GM12878 (cell line): ENCODE measurements around the gene IGFL3. TPM values are rescaled to one million over a fixed set of nuclear protein-coding genes. Genes with fewer than 3 reads are reported as not detected.

Experiments used
- ATAC-seq: fragments of 200-7000 bp; cut with Tn5 transposase; 3 replicates; pipeline ENCODE4 v1.9.1; 2020; ENCODE audit warnings: mild to moderate bottlenecking, moderate library complexity
- BruUV-seq: library from RNA; stranded (reverse); fragments of 400-500 nt; replicated peaks from 2 replicates; lab custom pipeline; 2021; lab: Mats Ljungman, UMichigan
- CTCF ChIA-PET: fragments of 300-600 bp; sonication (Branson Sonifier 250); formaldehyde crosslinking; extraction: SDS; loops from one replicate; lab custom pipeline; 2021; ENCODE audit warnings: inconsistent platforms; lab: Yijun Ruan, JAX
- POLR2A ChIA-PET: fragments of 350-600 bp; formaldehyde crosslinking; extraction: SDS; loops from one replicate; lab custom pipeline; 2021; ENCODE audit warnings: inconsistent platforms; lab: Charles Lee
- RAD21 ChIA-PET: fragments of 300-600 bp; sonication (Branson Sonifier 250); formaldehyde crosslinking; loops from one replicate; lab custom pipeline; 2023; ENCODE audit warnings: antibody characterized with exemption; ENCODE audit not compliant: unreplicated experiment; lab: Charles Lee
- SMC1A ChIA-PET: fragments of 300-600 bp; sonication (Branson Sonifier 250); formaldehyde crosslinking; loops from one replicate; lab custom pipeline; 2023; ENCODE audit not compliant: unreplicated experiment, uncharacterized antibody; lab: Charles Lee
- DNase-seq: peaks from one replicate; pipeline ENCODE4 v3.0.0-alpha.2; 2011; ENCODE audit warnings: low read depth, low spot score
- FAIRE-seq: peaks from 3 replicates; lab custom pipeline; 2011; peaks lifted over from hg19 to GRCh38; lab: Jason Lieb, UNC
- H2AFZ ChIP-seq: 2 replicates; pipeline ENCODE4 v1.6.0; 2011; ENCODE audit warnings: low read depth, low read length, control low read depth; ENCODE audit not compliant: control insufficient read depth
- H3K27ac ChIP-seq: 2 replicates; pipeline ENCODE4 v1.5.1; 2011; ENCODE audit warnings: control low read depth; ENCODE audit not compliant: control insufficient read depth, insufficient read depth
- H3K27me3 ChIP-seq, 2 experiments: replicated peaks in 1 of 2; 2 replicates each; pipeline versions ENCODE4 v1.6.0 to v1.6.1; 2011; ENCODE audit warnings: low read length in 1 of 2; ENCODE audit not compliant: control insufficient read depth in 2 of 2, insufficient read depth in 2 of 2
- H3K36me3 ChIP-seq, 2 experiments: 2 replicates each; pipeline ENCODE4 v1.5.1; 2011; ENCODE audit warnings: low read length in 1 of 2; ENCODE audit not compliant: control insufficient read depth in 2 of 2, insufficient read depth in 2 of 2
- H3K4me1 ChIP-seq: 2 replicates; pipeline ENCODE4 v1.6.1; 2011; ENCODE audit warnings: mild to moderate bottlenecking, low read length, moderate library complexity, mixed read lengths; ENCODE audit not compliant: control insufficient read depth, insufficient read depth
- H3K4me2 ChIP-seq: 2 replicates; pipeline ENCODE4 v1.6.0; 2011; ENCODE audit warnings: control low read depth; ENCODE audit not compliant: control insufficient read depth, insufficient read depth
- H3K4me3 ChIP-seq: fragments of 200-600 bp; sonication (generic); 2 replicates; pipeline ENCODE4 v1.5.1; 2016
- H3K79me2 ChIP-seq: 2 replicates; pipeline ENCODE4 v1.6.0; 2011; ENCODE audit warnings: low read length; ENCODE audit not compliant: control insufficient read depth, insufficient read depth
- H3K9ac ChIP-seq: 2 replicates; pipeline ENCODE4 v1.8.0; 2011; ENCODE audit warnings: low read length, control low read depth, mixed read lengths; ENCODE audit not compliant: control insufficient read depth, insufficient read depth
- H3K9me3 ChIP-seq: replicated peaks from 3 replicates; pipeline ENCODE4 v1.5.1; 2011; ENCODE audit warnings: mild to moderate bottlenecking, low read length; ENCODE audit not compliant: control insufficient read depth, insufficient read depth
- H4K20me1 ChIP-seq: 2 replicates; pipeline ENCODE4 v1.6.0; 2011; ENCODE audit not compliant: control insufficient read depth, insufficient read depth
- ETV6 ChIP-seq, 2 experiments: fragments of 450-650 bp in 1 of 2; IDR thresholded peaks in 1 of 2; conservative IDR thresholded peaks in 1 of 2; 2 replicates each; pipeline ENCODE4 v1.6.1; 2014; ENCODE audit warnings: antibody characterized with exemption in 1 of 2, borderline replicate concordance in 1 of 2, low read depth in 1 of 2, mild to moderate bottlenecking in 1 of 2, moderate library complexity in 1 of 2
- GABPA ChIP-seq: IDR thresholded peaks from 2 replicates; pipeline ENCODE4 v1.6.1; 2014; ENCODE audit warnings: antibody characterized with exemption, low read depth, mild to moderate bottlenecking, inconsistent platforms
- HCFC1 ChIP-seq: fragments of 150-350 bp; IDR thresholded peaks from 2 replicates; pipeline ENCODE4 v1.6.1; 2014; ENCODE audit warnings: low read length
- HDAC6 ChIP-seq: fragments of 200-600 bp; sonication (generic); IDR thresholded peaks from one replicate; pipeline ENCODE4 v1.8.0; 2017; ENCODE audit warnings: antibody characterized with exemption; ENCODE audit not compliant: unreplicated experiment
- NR2F1 ChIP-seq: fragments of 450-650 bp; conservative IDR thresholded peaks from 2 replicates; pipeline ENCODE4 v1.6.1; 2017; ENCODE audit warnings: mild to moderate bottlenecking
- PAX8 ChIP-seq: fragments of 450-650 bp; IDR thresholded peaks from 2 replicates; pipeline ENCODE4 v1.6.1; 2017; ENCODE audit warnings: mild to moderate bottlenecking, moderate library complexity
- SRF ChIP-seq, 2 experiments: IDR thresholded peaks; 2 replicates each; pipeline ENCODE4 v1.6.1; 2011; ENCODE audit warnings: low read depth in 2 of 2, low read length in 2 of 2, mild to moderate bottlenecking in 1 of 2, moderate library complexity in 1 of 2
- STAT1 ChIP-seq: fragments of 450-650 bp; conservative IDR thresholded peaks from 2 replicates; pipeline ENCODE4 v1.6.1; 2014; ENCODE audit warnings: antibody characterized with exemption, mild to moderate bottlenecking
- ZNF207 ChIP-seq: fragments of 450-650 bp; IDR thresholded peaks from 2 replicates; pipeline ENCODE4 v1.6.1; 2014; ENCODE audit warnings: antibody characterized with exemption, mild to moderate bottlenecking, borderline replicate concordance
- WGBS: methylation state at CpG from one replicate; pipeline ENCODE4 v1.1.6; 2016; ENCODE audit warnings: low lambda C conversion rate; ENCODE audit not compliant: insufficient replicate concordance, insufficient coverage; ENCODE audit errors: missing lambda C conversion rate; 5-methylcytosine and 5-hydroxymethylcytosine counted together
- in situ Hi-C: fragments of 300-500 bp; cut with MboI; formaldehyde crosslinking; loops from 9 replicates; pipeline ENCODE4 v1.14.3; 2018; ENCODE audit warnings: mixed read lengths
- intact Hi-C: fragments of 100-400 bp; cut with micrococcal nuclease; formaldehyde crosslinking; loops from one replicate; pipeline ENCODE4 v1.14.2; 2022; ENCODE audit not compliant: unreplicated experiment
- polyA plus RNA-seq, 11 experiments: library from polyadenylated mRNA; depleted of rRNA in 4 of 11; unstranded in 6 of 11; stranded (reverse) in 5 of 11; fragments of >200 nt; fragmentation: Nextera tagmentation in 4 of 11; fragmentation: Illumina TruSeq in 1 of 11; extraction: Ambion mirVana in 4 of 11; extraction: Trizol in 1 of 11; gene quantifications; 1 replicate in 1 of 11; 2 replicates in 10 of 11; pipeline versions ENCODE4 v1.2.1 to v1.2.3, GENCODE V29; 2011 to 2016; ENCODE audit warnings: inconsistent platforms in 2 of 11, missing spikeins in 2 of 11, low read depth in 1 of 11
- total RNA-seq, 4 experiments: library from RNA; depleted of rRNA in 3 of 4; stranded (reverse); fragments of >200 nt in 3 of 4; fragmentation: Illumina TruSeq in 1 of 4; extraction: Trizol in 1 of 4; gene quantifications; 2 replicates each; pipeline versions ENCODE4 v1.2.1 to v1.2.3, GENCODE V29; 2013 to 2021

IGFL3 gene
- total and polyA plus RNA-seq, 10 of the 15 experiments (the other 5 are each of a cell fraction or from before 2014, with no cell fraction given): not detected

- POLR2A ChIA-PET: no interaction called here
- H3K4me2 ChIP-seq: no peak overlapping the region
- H3K27ac ChIP-seq: no peak overlapping the region
- SMC1A ChIA-PET: no interaction called here
- peaks cover 0 to 3% of the 10 kb centered on the region in 2 experiments; a peak in 2 of 4 replicates for H3K27me3 ChIP-seq
- intact Hi-C loops (no loop called here), in situ Hi-C loops (no loop called here)
- no peaks in the 10 kb centered on the region for H3K4me1 ChIP-seq
- TF ChIP-seq STAT1 (no peak), GABPA (no peak), SRF (IDR thresholded peaks at IDR 0.05; ENCODE audit: low read depth in 2 of 2, low read length in 2 of 2) (no peak)
- no peaks in the 10 kb centered on the region for H4K20me1 ChIP-seq
- no peak overlapping the region for H2AFZ ChIP-seq
- no peaks in the 10 kb centered on the region for H3K36me3 ChIP-seq
- FAIRE-seq: no peak
- 4% methylated on average over 1 of the region's 1 CpG for WGBS
- CTCF ChIA-PET: interaction anchor here (0.9 kb wide), 1 partner anchor 102 kb away, joined by 3 read pairs; no protein-coding TSS in a partner anchor
- DNase-seq: no peak
- RAD21 ChIA-PET: no interaction called here
- BruUV-seq: no TSS peak
- no peaks in the 10 kb centered on the region for H3K79me2 ChIP-seq
- no peak overlapping the region for H3K4me3 ChIP-seq
- no peak overlapping the region for H3K9ac ChIP-seq
- no peak for ATAC-seq
- H3K9me3 ChIP-seq: peaks cover 3% of the 10 kb centered on the region; the same call in 1 of the 3 replicates
Observed at GRCh38 chr19:46085888-46086287, 38.6 kb downstream of the IGFL3 start.

- POLR2A ChIA-PET: interaction anchor here (0.9 kb wide), 1 partner anchor 107 kb away, joined by 3 read pairs; no protein-coding TSS in a partner anchor
- no peak overlapping the region for H2AFZ ChIP-seq
- no peaks in the 10 kb centered on the region for H3K4me1 ChIP-seq
- no peak for TF ChIP-seq ETV6 (conservative IDR thresholded peaks at IDR 0.05 in 1 of 2, IDR thresholded peaks at IDR 0.05 in 1 of 2; ENCODE audit: borderline replicate concordance in 1 of 2, low read depth in 1 of 2)
- TF ChIP-seq HCFC1: no peak
- TF ChIP-seq HDAC6: no peak
- TF ChIP-seq PAX8: no peak
- no peak for TF ChIP-seq ZNF207
- no peak for TF ChIP-seq NR2F1
- no peak for FAIRE-seq
- no peak overlapping the region for H3K4me3 ChIP-seq
- intact Hi-C loops (loop anchor here (1.0 kb wide), 2 partner anchors 107 to 183 kb away; no protein-coding TSS in a partner anchor), in situ Hi-C loops (loop anchor here (5.0 kb wide), 2 partner anchors 105 to 185 kb away; no protein-coding TSS in a partner anchor)
- ATAC-seq: no peak
- RAD21 ChIA-PET: interaction anchor here (0.7 to 2.4 kb wide), 5 partner anchors 48 to 182 kb away, joined by 3 to 18 read pairs (median 5); no protein-coding TSS in a partner anchor
- WGBS: 50% methylated on average over 2 of the region's 2 CpGs
- no TSS peak for BruUV-seq
- H3K9me3 ChIP-seq: peaks cover 3% of the 10 kb centered on the region; the same call in 1 of the 3 replicates
- H3K9ac ChIP-seq: no peak overlapping the region
- H3K79me2 ChIP-seq: no peaks in the 10 kb centered on the region
- no peaks in the 10 kb centered on the region for H4K20me1 ChIP-seq
- H3K27ac ChIP-seq: no peak overlapping the region
- H3K4me2 ChIP-seq: no peak overlapping the region
- no peak for DNase-seq
- no peaks in the 10 kb centered on the region for H3K36me3 ChIP-seq
- SMC1A ChIA-PET: interaction anchor here (0.8 to 1.4 kb wide), 6 partner anchors 48 to 1893 kb away, joined by 3 to 6 read pairs (median 3); no protein-coding TSS in a partner anchor
- CTCF ChIA-PET: interaction anchor here (0.7 to 8.0 kb wide), 16 partner anchors 8 to 198 kb away, joined by 3 to 105 read pairs (median 4); partner anchors contain the start of gene IGFL2
- peaks cover 0 to 3% of the 10 kb centered on the region in 2 experiments; a peak in 2 of 4 replicates for H3K27me3 ChIP-seq
Observed at GRCh38 chr19:46082728-46083050, 41.8 kb downstream of the IGFL3 start.
